ENCODE results near the gene ADCY7.

Gene ADCY7

GRCh38 chr16:50282010-50282538, 15.7 kb downstream of the ADCY7 start:
- DNase-seq (ENCODE audit: low spot score): no peak

- no peak for DNase-seq (ENCODE audit: low spot score)
Measured at GRCh38 chr16:50282955-50283631, 16.7 kb downstream of the ADCY7 start.

GRCh38 chr16:50284131-50284911, 18.0 kb downstream of the ADCY7 start:
- DNase-seq (ENCODE audit: low spot score): no peak

DNA sequence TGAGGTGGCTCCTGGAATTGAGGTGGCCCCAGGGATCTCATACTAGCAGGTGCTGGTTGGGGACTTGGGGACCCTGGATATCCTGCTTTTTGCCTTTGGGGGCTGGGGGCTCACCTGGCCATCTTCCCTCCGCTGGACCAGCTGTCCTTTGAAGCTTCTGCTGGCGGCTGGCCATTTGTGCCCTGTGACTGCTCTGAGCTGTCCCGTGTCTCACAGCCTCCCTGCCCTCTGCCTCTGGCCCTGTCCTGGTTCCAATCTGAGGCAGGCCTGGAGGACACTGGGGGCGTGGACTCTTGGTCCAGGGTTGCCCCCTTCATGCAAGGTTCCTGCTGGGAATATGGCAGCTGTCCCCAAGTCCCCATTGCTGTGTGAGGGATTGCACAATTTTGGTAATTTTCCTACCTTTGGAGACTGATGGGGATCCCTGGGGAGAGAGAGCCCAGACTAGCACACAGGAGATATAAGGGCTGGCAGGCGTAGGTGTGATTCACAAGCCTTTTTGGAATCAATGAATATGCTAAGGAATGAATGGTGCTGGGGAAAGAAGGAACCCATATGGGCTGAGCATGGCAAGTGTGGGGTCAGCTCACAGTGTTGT, 19.2 kb downstream of the ADCY7 start:
- DNase-seq (ENCODE audit: low spot score): no peak

- no peak for DNase-seq (ENCODE audit: low spot score)
Measured at GRCh38 chr16:50286681-50287080, 20.3 kb downstream of the ADCY7 start.

- no peak for DNase-seq (ENCODE audit: low spot score)
Measured at GRCh38 chr16:50288026-50288425, 21.7 kb downstream of the ADCY7 start.

DNA sequence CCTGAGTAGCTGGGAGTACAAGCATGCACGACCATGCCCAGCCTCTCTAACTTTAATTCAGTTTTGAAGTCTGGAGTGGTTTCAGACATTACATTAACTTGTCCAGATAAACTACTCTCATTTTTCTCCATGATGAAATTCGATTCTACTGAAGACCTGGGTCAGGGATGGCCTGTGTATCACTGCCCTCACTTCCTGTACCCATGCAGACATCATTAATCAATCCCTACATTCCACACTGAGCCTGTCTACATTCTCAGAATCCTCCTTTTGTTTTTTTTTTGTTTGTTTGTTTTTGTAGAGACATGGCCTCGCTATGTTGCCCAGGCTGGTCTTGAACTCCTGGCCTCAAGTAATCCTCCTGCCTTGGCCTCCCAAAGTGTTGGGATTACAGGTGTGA, 22.6 kb downstream of the ADCY7 start:
- DNase-seq (ENCODE audit: low spot score): no peak

DNA sequence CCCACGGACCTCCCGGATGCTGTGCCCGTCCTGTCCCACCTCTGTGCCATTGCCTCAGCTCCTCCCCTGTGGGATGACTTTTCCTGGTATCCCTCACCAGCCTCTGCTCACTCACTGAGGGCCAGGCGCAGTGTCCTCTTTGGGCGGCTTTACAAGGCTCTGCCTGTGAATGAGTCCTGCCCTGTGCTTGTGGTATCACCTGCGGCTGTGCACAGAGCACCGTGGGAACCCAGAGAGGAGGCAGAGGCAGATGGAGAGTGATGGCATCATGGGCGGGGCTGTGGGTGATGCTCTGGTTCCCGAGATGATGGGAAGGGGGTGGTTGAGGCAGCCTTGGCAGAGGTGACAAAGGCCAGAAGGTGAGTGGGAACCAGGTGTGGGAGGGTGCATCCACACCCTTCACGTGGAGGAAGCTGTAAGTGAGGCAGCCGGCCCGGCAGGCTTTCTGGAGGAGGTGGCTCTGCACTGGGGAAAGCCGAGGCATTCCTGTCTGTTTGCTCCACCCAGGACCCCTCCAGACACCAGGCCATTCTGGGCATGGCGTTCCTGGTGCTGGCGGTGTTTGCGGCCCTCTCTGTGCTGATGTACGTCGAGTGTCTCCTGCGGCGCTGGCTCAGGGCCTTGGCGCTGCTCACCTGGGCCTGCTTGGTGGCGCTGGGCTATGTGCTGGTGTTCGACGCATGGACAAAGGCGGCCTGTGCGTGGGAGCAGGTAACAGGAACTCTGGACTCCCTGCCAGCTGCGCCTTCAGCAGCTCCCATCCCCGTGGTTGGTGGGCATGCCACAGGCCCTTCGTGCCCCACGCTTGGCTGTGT, 23.8 kb downstream of the ADCY7 start:
- DNase-seq (ENCODE audit: low spot score): no peak

DNA sequence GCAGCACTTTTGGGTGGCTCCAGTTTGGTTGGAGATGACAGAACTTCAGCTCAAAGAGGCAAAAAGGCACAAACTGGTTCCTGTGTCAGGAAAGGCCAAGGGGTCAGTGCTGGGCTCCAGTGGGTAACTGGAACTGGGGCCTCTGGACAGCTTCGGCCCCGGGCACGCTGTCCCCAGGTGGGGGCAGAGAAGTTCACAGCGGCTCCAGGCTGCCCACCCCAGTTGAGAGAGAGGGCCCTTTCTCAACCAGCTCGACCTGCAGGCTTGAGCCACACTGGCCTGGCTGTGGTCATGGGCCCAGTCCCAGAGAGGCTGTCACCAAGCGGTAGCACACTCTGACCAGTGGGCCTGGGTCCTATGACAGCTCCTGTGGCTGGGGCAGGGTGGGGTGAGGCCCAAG, 24.5 kb downstream of the ADCY7 start:
- no peak for DNase-seq (ENCODE audit: low spot score)

- no peak for DNase-seq (ENCODE audit: low spot score)
Measured at GRCh38 chr16:50291719-50292565, 25.6 kb downstream of the ADCY7 start.

DNA sequence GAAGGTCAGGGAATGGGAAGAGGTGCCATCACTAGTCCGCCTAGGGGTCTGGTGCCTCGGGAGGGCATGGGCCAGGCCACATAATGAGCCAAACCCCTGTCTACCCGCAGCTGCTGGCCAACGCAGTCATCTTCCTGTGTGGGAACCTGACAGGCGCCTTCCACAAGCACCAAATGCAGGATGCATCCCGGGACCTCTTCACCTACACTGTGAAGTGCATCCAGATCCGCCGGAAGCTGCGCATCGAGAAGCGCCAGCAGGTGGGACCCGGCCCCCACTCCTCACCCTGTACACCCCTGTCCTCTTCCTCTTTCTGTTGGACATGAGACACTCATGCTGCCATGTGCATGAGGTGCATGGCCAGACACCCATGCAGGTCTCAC, 26.2 kb downstream of the ADCY7 start:
- no peak for DNase-seq (ENCODE audit: low spot score)

DNA sequence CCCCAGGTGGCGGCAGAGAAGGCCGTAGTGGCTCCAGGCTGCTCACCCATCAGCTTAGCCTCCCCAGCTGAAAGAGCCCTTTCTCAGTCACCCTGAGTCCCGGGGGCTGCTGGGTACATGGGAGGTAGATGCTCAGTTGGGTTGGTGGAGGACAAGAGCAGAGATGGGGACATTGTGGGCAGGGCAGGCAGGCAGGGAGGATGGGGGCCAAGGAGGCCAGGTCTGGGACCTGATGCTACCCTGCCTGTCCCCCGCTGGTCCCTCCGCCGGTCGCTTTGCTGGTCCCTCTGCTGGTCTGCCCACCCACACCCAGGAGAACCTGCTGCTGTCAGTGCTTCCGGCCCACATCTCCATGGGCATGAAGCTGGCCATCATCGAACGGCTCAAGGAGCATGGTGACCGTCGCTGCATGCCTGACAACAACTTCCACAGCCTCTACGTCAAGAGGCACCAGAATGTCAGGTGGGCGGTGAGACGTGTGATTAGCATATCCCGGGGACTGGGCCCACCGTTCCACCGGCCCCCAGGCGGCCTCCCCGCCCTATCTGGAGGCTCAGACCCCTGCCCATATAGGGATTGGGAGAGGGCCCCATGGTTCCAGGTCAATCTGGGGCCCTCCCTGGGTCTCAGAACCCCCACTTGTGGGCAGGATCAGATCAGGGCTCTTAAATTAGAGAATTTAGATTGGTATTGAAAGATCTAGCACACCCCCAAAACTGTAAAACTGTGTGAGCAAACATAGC, 26.9 kb downstream of the ADCY7 start:
- DNase-seq (ENCODE audit: low spot score): no peak

DNA sequence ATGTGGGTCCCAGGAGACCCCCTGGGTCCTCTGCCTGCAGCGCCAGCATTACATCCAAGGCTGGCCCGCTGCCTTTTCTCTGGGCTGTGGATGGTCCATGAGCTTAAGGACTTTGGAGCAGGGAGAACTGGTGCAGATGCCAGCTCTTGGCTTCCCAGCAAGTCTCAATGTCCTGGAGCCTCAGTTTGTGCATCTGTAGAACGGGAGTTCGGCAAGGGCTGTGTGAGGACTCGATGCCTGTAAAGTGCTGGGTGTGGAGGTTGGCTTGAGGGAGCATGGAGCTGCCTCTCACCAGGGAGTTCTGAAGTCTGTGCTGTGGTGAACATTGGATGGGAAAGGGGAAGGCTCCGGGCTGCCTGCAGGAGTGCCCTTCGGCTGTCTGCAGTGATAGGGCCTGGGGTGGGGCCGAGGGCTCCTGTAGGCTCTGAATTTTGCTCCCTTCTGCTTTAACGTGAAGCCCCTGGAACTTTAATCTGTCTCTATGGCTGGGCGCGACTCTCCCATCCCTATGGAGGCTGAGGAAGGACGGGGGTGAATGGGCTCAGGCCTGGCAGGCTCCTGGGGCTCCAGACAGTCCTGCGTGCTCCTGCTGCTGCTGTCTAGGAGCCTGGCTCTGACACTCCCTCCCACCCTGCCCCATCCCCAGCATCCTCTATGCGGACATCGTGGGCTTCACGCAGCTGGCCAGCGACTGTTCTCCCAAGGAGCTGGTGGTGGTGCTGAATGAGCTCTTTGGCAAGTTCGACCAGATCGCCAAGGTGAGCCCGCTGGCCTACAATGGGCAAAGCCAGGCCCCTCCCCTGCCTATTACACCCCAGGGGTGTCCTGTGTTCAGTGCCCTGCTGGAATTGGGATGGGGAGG, 27.9 kb downstream of the ADCY7 start:
- DNase-seq (ENCODE audit: low spot score): no peak

DNA sequence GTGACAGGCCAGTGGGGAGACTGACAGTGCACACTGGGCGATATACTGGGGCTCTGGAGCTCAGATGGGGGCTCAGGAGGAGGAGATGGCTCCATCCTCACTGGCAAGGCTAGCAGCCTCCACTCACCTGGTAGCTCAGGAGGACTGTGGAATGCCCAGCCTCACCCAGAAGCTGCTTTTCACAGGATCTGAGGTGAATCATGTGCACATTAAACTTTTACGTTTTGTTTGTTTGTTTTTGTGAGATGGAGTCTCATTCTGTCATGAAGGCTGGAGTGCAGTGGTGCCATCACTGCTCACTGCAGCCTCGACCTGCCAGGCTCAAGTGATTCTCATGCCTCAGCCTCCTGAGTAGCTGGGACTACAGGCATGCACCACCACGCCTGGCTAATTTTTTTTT, 28.6 kb downstream of the ADCY7 start:
- DNase-seq (ENCODE audit: low spot score): no peak

DNA sequence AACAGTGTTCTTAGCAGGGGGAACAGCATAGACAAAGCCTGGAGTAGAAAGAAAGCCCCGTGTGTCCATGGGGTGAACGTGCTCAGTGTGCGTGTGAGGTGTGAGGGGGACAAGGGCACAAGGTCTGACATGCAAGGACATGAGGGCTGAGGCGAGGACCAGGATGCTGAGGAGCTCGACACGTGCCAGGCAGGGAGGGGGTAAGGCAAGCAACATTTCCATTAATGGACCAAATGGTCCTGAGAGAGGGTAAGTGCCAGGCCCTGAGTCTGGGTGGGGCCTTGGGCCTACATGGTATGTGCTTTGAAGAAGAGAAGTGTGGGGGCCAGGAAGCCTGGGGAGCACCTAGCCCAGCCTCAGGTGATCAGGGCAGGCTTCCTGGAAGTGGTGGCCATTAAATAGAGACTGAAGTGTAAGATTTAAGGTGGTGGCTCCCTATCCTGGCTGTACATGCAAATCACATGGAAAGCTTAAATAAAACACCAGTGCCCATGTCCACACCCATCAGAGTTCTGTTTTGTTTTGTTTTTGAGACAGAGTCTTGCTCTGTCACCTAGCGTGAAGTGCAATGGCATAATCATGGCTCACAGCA, 29.3 kb downstream of the ADCY7 start:
- no peak for DNase-seq (ENCODE audit: low spot score)

GRCh38 chr16:50296807-50297206, 30.5 kb downstream of the ADCY7 start:
- no peak for DNase-seq (ENCODE audit: low spot score)

DNA sequence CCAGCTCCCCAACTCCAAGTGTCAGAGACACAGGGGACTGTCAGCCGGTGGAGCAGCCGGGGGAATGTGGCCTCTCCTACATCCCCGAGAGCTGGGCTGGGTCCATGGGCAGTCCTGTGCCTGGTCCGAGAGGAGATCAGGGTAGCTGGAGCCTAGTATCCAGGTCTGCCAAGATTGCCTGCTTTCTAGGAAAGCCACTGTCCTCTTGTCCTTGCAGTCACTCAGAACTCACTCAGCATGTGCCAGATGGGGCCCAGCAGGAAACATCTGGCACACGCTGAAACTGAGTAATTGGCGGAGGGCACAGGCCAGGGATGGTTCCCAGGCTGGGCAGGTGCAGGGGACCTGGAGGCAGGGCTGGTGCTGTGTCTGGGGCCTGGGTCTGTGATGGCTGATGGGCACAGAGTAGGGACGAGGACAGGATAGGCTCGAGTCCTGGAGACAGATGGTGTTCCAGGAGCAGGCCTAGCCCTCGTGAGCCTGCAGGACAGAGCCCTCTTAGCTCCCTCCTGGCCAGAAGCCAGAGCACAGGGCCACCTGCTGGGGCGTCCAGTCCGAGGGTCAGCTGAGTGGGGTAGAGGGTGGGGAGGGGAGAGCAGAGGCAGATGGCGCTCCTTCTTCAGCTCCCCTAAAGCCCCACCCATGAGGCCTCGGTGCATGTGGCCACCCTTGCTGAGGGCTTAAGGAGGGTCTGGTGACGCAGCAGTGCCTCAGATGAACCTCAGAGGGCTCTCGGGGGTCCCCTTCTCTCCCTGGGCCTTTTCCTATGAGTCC, 31.1 kb downstream of the ADCY7 start:
- DNase-seq (ENCODE audit: low spot score): no peak

DNA sequence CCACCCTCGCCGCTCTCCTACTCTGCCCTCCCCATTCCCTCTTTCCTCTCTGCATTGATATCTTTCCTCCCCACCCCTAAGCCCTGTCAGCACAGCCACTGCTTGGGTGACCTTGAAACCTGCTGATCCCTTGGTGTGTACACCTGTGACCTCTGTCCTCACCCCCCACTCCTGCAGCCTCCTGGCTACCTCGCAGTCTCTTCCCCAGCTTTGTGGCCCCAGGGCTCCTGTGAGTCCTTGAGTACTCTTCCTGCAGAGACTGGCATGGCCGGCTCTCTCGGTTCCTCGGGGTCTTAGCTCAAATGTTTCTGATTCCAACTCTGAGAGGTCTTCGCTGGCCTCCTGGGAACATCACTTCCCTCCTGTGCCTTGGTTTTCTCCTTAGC, 31.7 kb downstream of the ADCY7 start:
- no peak for DNase-seq (ENCODE audit: low spot score)
